HG03558 (cell line): ENCODE data around the gene NR1I2.

Experiments
- ATAC-seq: cut with Tn5 transposase; IDR thresholded peaks from one replicate; pipeline ENCODE4 v1.9.1; 2021; ENCODE audit warnings: moderate number of reproducible peaks; ENCODE audit not compliant: unreplicated experiment; ENCODE audit errors: extremely low read depth

NR1I2 gene

GRCh38 chr3:119817071-119817470, 35.2 kb downstream of the NR1I2 start:
- ATAC-seq = no peak

- ATAC-seq = no peak
These were observed 35.9 kb downstream of the NR1I2 start for GRCh38 chr3:119817583-119818363.

- ATAC-seq = no peak
These were observed 37.0 kb downstream of the NR1I2 start for GRCh38 chr3:119818937-119819336.

- ATAC-seq = no peak
These were observed 37.9 kb downstream of the NR1I2 start for GRCh38 chr3:119819806-119820205.

- no peak for ATAC-seq
These were observed 43.9 kb downstream of the NR1I2 start for GRCh38 chr3:119825820-119826219.

GRCh38 chr3:119826711-119827608, 45.1 kb downstream of the NR1I2 start:
- no peak for ATAC-seq

- ATAC-seq = no peak
These were observed 47.5 kb downstream of the NR1I2 start for GRCh38 chr3:119829420-119829819.

GRCh38 chr3:119831022-119831421, 49.1 kb downstream of the NR1I2 start:
- ATAC-seq = no peak

- ATAC-seq = no peak
These were observed 50.1 kb downstream of the NR1I2 start for GRCh38 chr3:119831941-119832371.

- no peak for ATAC-seq
These were observed 53.0 kb downstream of the NR1I2 start for GRCh38 chr3:119834754-119835370.

GRCh38 chr3:119835556-119835955, 53.7 kb downstream of the NR1I2 start:
- no peak for ATAC-seq

- no peak for ATAC-seq
These were observed 60.0 kb downstream of the NR1I2 start for GRCh38 chr3:119841808-119842471.

- no peak for ATAC-seq
These were observed 67.2 kb downstream of the NR1I2 start for GRCh38 chr3:119849126-119849525.

GRCh38 chr3:119856695-119857094, 74.8 kb downstream of the NR1I2 start:
- no peak for ATAC-seq

GRCh38 chr3:119858957-119859356, 77.1 kb downstream of the NR1I2 start:
- ATAC-seq = no peak

- no peak for ATAC-seq
These were observed 77.8 kb downstream of the NR1I2 start for GRCh38 chr3:119859728-119860127.

GRCh38 chr3:119861681-119862080, 79.8 kb downstream of the NR1I2 start:
- ATAC-seq = no peak

- ATAC-seq = no peak
These were observed 80.7 kb downstream of the NR1I2 start for GRCh38 chr3:119862616-119863015.

- ATAC-seq = no peak
These were observed 82.6 kb downstream of the NR1I2 start for GRCh38 chr3:119864476-119864875.
